ENCODE results near the gene COX7A2L. TPM values are rescaled to one million over a fixed set of nuclear protein-coding genes. Genes with fewer than 3 reads are reported as not detected.

COX7A2L gene
- total RNA-seq, 1 experiment from 2014 or later = 144 TPM

DNA sequence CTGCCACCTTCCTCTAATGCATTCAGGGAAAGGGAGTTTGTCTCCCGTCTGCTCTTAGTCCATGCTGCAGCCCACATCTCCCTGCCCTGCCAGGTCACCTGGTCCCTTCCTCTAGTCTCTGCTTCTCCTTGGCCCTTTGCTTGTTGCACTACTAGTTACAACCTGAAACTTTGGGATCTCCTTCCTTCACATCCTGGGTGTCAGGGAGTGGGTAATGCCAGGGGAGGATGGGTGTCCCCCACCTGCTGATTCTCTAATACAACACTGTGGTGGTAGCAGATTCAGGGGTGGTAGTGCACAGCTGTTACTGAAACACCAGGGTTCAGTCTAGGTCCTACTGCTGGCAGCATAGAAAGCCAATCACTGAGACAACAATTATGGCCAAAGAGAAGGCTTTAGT lies 31.2 kb upstream of the COX7A2L start:
- CTCF ChIA-PET = no interaction called here
- BruUV-seq (replicated peaks) = no TSS peak

DNA sequence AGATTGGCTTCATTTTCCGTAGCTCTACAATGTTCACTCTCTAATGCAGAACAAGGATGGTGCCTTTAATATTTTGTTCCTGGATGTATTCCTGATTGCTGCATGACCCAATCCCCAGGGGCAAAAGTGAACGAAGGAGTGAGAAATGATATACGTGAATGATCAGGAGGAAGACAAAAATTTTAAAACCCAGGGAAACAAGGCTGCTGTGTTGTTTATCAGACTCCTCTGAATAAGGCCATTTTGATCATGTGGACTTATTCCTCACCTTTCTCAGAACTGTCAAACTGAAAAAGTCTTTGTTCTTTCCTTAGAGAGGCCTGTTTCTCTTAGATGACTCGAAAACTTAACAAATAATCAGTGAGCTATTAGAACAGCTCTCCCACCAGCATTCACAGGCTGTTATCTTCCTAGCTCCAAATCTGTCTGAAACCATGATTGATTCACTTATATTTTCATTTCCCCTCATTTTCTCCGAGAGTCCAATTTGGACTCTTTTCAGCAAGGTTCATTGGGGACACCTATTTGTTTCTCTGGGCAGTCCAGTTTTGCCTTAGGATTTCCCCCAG lies 29.5 kb upstream of the COX7A2L start:
- Histone ChIP-seq H3K36me3 (ENCODE audit: low read depth) (no peaks in the 10 kb centered on the region), H3K79me2 (ENCODE audit: low read depth) (no peaks in the 10 kb centered on the region), H3K4me2 (no peak overlapping the region), H3K9me2 (ENCODE audit: insufficient read depth) (no peaks in the 10 kb centered on the region), H3K4me1 (replicated peaks; ENCODE audit: insufficient read depth) (no peaks in the 10 kb centered on the region), H3F3A (ENCODE audit: insufficient read depth, low read depth) (no peaks in the 10 kb centered on the region), H4K20me1 (ENCODE audit: insufficient read depth) (no peaks in the 10 kb centered on the region), H2AFZ (no peak overlapping the region), H3K27me3 (ENCODE audit: insufficient read depth, low read depth) (no peaks in the 10 kb centered on the region), H3K27ac (no peak overlapping the region), H3K9me3 (ENCODE audit: insufficient read depth, low read depth) (no peaks in the 10 kb centered on the region), H3K4me3 (no peak overlapping the region)
- TF ChIP-seq, protein P1, sequence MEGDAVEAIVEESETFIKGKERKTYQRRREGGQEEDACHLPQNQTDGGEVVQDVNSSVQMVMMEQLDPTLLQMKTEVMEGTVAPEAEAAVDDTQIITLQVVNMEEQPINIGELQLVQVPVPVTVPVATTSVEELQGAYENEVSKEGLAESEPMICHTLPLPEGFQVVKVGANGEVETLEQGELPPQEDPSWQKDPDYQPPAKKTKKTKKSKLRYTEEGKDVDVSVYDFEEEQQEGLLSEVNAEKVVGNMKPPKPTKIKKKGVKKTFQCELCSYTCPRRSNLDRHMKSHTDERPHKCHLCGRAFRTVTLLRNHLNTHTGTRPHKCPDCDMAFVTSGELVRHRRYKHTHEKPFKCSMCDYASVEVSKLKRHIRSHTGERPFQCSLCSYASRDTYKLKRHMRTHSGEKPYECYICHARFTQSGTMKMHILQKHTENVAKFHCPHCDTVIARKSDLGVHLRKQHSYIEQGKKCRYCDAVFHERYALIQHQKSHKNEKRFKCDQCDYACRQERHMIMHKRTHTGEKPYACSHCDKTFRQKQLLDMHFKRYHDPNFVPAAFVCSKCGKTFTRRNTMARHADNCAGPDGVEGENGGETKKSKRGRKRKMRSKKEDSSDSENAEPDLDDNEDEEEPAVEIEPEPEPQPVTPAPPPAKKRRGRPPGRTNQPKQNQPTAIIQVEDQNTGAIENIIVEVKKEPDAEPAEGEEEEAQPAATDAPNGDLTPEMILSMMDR (conservative IDR thresholded peaks at IDR 0.05) = no peak
- TF ChIP-seq EZH2 (IDR thresholded peaks at IDR 0.05; ENCODE audit: low read depth) = no peak
- CTCF ChIA-PET = no interaction called here
- POLR2A ChIA-PET (ENCODE audit: unreplicated experiment) = no interaction called here
- BruUV-seq (replicated peaks) = no TSS peak
- no peak for DNase-seq
- intact Hi-C loops (cut with micrococcal nuclease; ENCODE audit: unreplicated experiment) = no loop called here

More for the DNA sequence above, 31.2 kb upstream of the COX7A2L start:
- Histone ChIP-seq H3K36me3 (ENCODE audit: low read depth) (no peaks in the 10 kb centered on the region), H3K9me3 (ENCODE audit: insufficient read depth, low read depth) (no peaks in the 10 kb centered on the region), H3K4me1 (replicated peaks; ENCODE audit: insufficient read depth) (no peaks in the 10 kb centered on the region), H3K79me2 (ENCODE audit: low read depth) (no peaks in the 10 kb centered on the region), H2AFZ (no peak overlapping the region), H3K4me3 (no peak overlapping the region), H3K9me2 (ENCODE audit: insufficient read depth) (no peaks in the 10 kb centered on the region; the same call in 1 of the 2 replicates), H4K20me1 (ENCODE audit: insufficient read depth) (no peaks in the 10 kb centered on the region), H3K27ac (no peak overlapping the region), H3K27me3 (ENCODE audit: insufficient read depth, low read depth) (no peaks in the 10 kb centered on the region), H3K4me2 (no peak overlapping the region), H3F3A (ENCODE audit: insufficient read depth, low read depth) (0 out of 2 replicates have a peak, but pooled peaks cover 4% of the 10 kb centered on the region)
- POLR2A ChIA-PET (ENCODE audit: unreplicated experiment) = no interaction called here
- no peak for TF ChIP-seq EZH2 (IDR thresholded peaks at IDR 0.05; ENCODE audit: low read depth)
- TF ChIP-seq, protein P1 (conservative IDR thresholded peaks at IDR 0.05) = no peak
- DNase-seq = peak in 1 of 2 experiments; percentile 28
- intact Hi-C loops (cut with micrococcal nuclease; ENCODE audit: unreplicated experiment) = no loop called here

DNA sequence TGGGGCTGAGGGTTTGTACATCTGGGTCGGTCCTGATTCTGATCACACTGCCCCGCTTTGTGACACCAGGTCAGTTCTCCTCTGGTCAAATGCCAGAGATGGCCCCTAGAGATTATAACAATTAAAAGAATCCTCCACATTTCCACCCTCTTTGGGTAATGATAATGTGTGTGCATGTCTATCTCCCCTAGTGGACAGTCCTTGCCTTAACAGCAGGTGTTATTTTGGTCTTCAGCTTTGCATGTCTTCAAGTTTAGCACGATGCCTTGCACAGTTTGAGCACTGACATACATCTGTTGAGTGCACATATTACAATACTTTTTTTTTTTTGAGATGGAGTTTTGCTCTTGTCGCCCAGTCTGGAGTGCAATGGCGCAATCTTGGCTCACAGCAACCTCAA lies 25.7 kb upstream of the COX7A2L start:
- no peaks in the 10 kb centered on the region for H4K20me1 ChIP-seq (ENCODE audit: insufficient read depth)
- no peak overlapping the region for H3K4me2 ChIP-seq
- no peak overlapping the region for H3K4me3 ChIP-seq
- DNase-seq = no peak
- H3F3A ChIP-seq (ENCODE audit: insufficient read depth, low read depth) = no peaks in the 10 kb centered on the region
- H3K27me3 ChIP-seq (ENCODE audit: insufficient read depth, low read depth) = no peaks in the 10 kb centered on the region
- H3K79me2 ChIP-seq (ENCODE audit: low read depth) = no peaks in the 10 kb centered on the region
- ChIA-PET CTCF (interaction anchor here (0.7 to 1.3 kb wide), 2 partner anchors 9 to 17 kb away, joined by 3 to 6 read pairs; no protein-coding TSS in a partner anchor), POLR2A (ENCODE audit: unreplicated experiment) (interaction anchor here (0.5 kb wide), 1 partner anchor 248 kb away, joined by 10 read pairs; no protein-coding TSS in a partner anchor)
- no peaks in the 10 kb centered on the region for H3K9me2 ChIP-seq (ENCODE audit: insufficient read depth)
- no peak overlapping the region for H2AFZ ChIP-seq
- H3K36me3 ChIP-seq (ENCODE audit: low read depth) = no peaks in the 10 kb centered on the region
- H3K27ac ChIP-seq = no peak overlapping the region
- intact Hi-C loops (cut with micrococcal nuclease; ENCODE audit: unreplicated experiment) = no loop called here
- H3K9me3 ChIP-seq (ENCODE audit: insufficient read depth, low read depth) = no peaks in the 10 kb centered on the region
- no TSS peak for BruUV-seq (replicated peaks)
- H3K4me1 ChIP-seq (replicated peaks; ENCODE audit: insufficient read depth) = no peaks in the 10 kb centered on the region
- TF ChIP-seq EZH2 (IDR thresholded peaks at IDR 0.05; ENCODE audit: low read depth) = no peak
- TF ChIP-seq, protein P1 (conservative IDR thresholded peaks at IDR 0.05) = peak; percentile 73
